KMS-11 (cell line): ENCODE results near the gene BRD3.

Experiments
- H2AFZ ChIP-seq: fragments of 200-600 bp; sonication (generic); 2 replicates; pipeline ENCODE4 v1.6.1; 2016; ENCODE audit warnings: antibody characterized with exemption, mixed run types, low read depth
- H3K27ac ChIP-seq: fragments of 200-600 bp; sonication (generic); 2 replicates; pipeline ENCODE4 v1.6.1; 2016; ENCODE audit warnings: mild to moderate bottlenecking, mixed run types
- H3K27me3 ChIP-seq: fragments of 200-600 bp; sonication (generic); 2 replicates; pipeline ENCODE4 v1.6.1; 2017; ENCODE audit warnings: mild to moderate bottlenecking, low read depth, mixed run types, moderate library complexity; ENCODE audit not compliant: insufficient read depth
- H3K36me3 ChIP-seq: fragments of 200-600 bp; sonication (generic); 2 replicates; pipeline ENCODE4 v1.6.1; 2017; ENCODE audit warnings: mild to moderate bottlenecking, mixed run types; ENCODE audit not compliant: insufficient read depth
- H3K4me1 ChIP-seq: fragments of 200-600 bp; sonication (generic); 2 replicates; pipeline ENCODE4 v1.6.1; 2016; ENCODE audit warnings: mild to moderate bottlenecking, low read depth, mixed run types; ENCODE audit not compliant: poor library complexity, severe bottlenecking
- H3K4me2 ChIP-seq: fragments of 200-600 bp; sonication (generic); 2 replicates; pipeline ENCODE4 v1.7.0; 2016; ENCODE audit warnings: mild to moderate bottlenecking, mixed run types
- H3K4me3 ChIP-seq: fragments of 200-600 bp; sonication (generic); IDR thresholded peaks from 2 replicates; pipeline ENCODE4 v1.6.1; 2017; ENCODE audit warnings: low read depth, low read length, mixed read lengths; ENCODE audit not compliant: insufficient read depth
- H3K79me2 ChIP-seq: fragments of 200-600 bp; sonication (generic); 2 replicates; pipeline ENCODE4 v1.6.1; 2016; ENCODE audit warnings: low read depth, mixed run types; ENCODE audit not compliant: insufficient read depth
- H3K9ac ChIP-seq: fragments of 200-600 bp; sonication (generic); 2 replicates; pipeline ENCODE4 v1.6.1; 2016; ENCODE audit warnings: mild to moderate bottlenecking, mixed run types
- H4K20me1 ChIP-seq: fragments of 200-600 bp; sonication (generic); 2 replicates; pipeline ENCODE4 v1.6.1; 2016; ENCODE audit warnings: mild to moderate bottlenecking, mixed run types; ENCODE audit not compliant: insufficient read depth
- TF ChIP-seq, protein P1 (sequence below): fragments of 200-600 bp; sonication (generic); conservative IDR thresholded peaks from 2 replicates; pipeline ENCODE4 v1.6.1; 2017; ENCODE audit warnings: low read depth, mild to moderate bottlenecking, antibody characterized with exemption, low read length, moderate library complexity, mixed read lengths

BRD3 gene

DNA sequence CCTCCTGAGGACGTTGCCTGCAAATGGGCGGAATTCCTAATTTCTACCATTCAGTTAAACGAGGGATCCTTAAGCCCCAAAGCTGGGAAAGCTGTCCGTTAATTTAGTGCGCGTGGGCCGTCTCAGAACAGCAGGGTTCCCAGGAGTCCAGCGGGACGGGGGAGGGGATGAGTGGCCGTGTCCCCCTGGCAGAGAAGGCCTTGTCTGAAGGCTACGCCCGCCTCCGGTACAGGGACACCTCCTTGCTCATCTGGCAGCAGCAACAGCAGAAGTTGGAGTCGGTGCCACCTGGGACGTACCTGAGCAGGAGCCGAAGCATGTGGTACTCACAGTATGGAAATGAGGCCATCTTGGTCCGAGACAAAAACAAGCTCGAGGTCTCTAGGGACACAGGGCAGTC lies 41.2 kb downstream of the BRD3 start:
- H3K4me3 ChIP-seq, result no peak overlapping the region
- no peaks in the 10 kb centered on the region for H3K36me3 ChIP-seq
- TF ChIP-seq, protein P1, sequence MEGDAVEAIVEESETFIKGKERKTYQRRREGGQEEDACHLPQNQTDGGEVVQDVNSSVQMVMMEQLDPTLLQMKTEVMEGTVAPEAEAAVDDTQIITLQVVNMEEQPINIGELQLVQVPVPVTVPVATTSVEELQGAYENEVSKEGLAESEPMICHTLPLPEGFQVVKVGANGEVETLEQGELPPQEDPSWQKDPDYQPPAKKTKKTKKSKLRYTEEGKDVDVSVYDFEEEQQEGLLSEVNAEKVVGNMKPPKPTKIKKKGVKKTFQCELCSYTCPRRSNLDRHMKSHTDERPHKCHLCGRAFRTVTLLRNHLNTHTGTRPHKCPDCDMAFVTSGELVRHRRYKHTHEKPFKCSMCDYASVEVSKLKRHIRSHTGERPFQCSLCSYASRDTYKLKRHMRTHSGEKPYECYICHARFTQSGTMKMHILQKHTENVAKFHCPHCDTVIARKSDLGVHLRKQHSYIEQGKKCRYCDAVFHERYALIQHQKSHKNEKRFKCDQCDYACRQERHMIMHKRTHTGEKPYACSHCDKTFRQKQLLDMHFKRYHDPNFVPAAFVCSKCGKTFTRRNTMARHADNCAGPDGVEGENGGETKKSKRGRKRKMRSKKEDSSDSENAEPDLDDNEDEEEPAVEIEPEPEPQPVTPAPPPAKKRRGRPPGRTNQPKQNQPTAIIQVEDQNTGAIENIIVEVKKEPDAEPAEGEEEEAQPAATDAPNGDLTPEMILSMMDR, result no peak
- H2AFZ ChIP-seq, result no peak overlapping the region
- H3K9ac ChIP-seq, result no peak overlapping the region
- H3K27me3 ChIP-seq, result peaks cover 7% of the 10 kb centered on the region; the same call in 1 of the 2 replicates
- no peak overlapping the region; the same call in 1 of the 2 replicates for H3K4me2 ChIP-seq
- H3K4me1 ChIP-seq, result peaks cover 18% of the 10 kb centered on the region
- no peaks in the 10 kb centered on the region for H3K79me2 ChIP-seq
- H4K20me1 ChIP-seq, result no peaks in the 10 kb centered on the region
- no peak overlapping the region for H3K27ac ChIP-seq

- H3K4me3 ChIP-seq, result no peak overlapping the region
- H3K27me3 ChIP-seq, result peaks cover 7% of the 10 kb centered on the region; the same call in 1 of the 2 replicates
- no peaks in the 10 kb centered on the region for H3K36me3 ChIP-seq
- no peak overlapping the region for H3K27ac ChIP-seq
- H3K4me2 ChIP-seq, result peak overlapping the region; percentile 66
- H2AFZ ChIP-seq, result peak overlapping the region; percentile 64
- no peaks in the 10 kb centered on the region for H3K79me2 ChIP-seq
- TF ChIP-seq, protein P1, result no peak
- peaks cover 12% of the 10 kb centered on the region for H3K4me1 ChIP-seq
- H4K20me1 ChIP-seq, result no peaks in the 10 kb centered on the region
- H3K9ac ChIP-seq, result peak overlapping the region; percentile 31; the same call in 1 of the 2 replicates
These were observed 42.0 kb downstream of the BRD3 start for GRCh38 chr9:134025606-134026541.

GRCh38 chr9:134024828-134025605 lies 42.8 kb downstream of the BRD3 start, which contains the start of gene BRD3OS:
BRD3OS (plus strand) TSS chr9:134025481; CDS start chr9:134026748, 1,267 bp downstream.
- TF ChIP-seq, protein P1, result no peak
- Histone ChIP-seq H3K4me3 (no peak within 1 kb of the TSS), H3K4me1 (peaks cover 4% of the 10 kb centered on the region), H3K27ac (no peak within 1 kb of the TSS), H3K36me3 (no peaks in the 10 kb centered on the region), H4K20me1 (no peaks in the 10 kb centered on the region), H3K9ac (peak within 1 kb of the TSS; percentile 31; the same call in 1 of the 2 replicates), H2AFZ (peak within 1 kb of the TSS; percentile 64), H3K27me3 (peaks cover 7% of the 10 kb centered on the region; the same call in 1 of the 2 replicates), H3K4me2 (peak within 1 kb of the TSS; percentile 66), H3K79me2 (no peaks in the 10 kb centered on the region)

GRCh38 chr9:134024214-134024792 lies 43.5 kb downstream of the BRD3 start:
- Histone ChIP-seq H3K4me2 (peak overlapping the region; percentile 44), H3K36me3 (no peaks in the 10 kb centered on the region), H3K4me3 (no peak overlapping the region), H2AFZ (no peak overlapping the region), H3K4me1 (no peaks in the 10 kb centered on the region), H3K9ac (no peak overlapping the region), H3K79me2 (no peaks in the 10 kb centered on the region), H4K20me1 (no peaks in the 10 kb centered on the region), H3K27me3 (peaks cover 9% of the 10 kb centered on the region; the same call in 1 of the 2 replicates), H3K27ac (no peak overlapping the region)
- TF ChIP-seq, protein P1, result no peak
